GM12878 (cell line): ENCODE results near the gene SORCS2. TPM values are rescaled to one million over a fixed set of nuclear protein-coding genes. Genes with fewer than 3 reads are reported as not detected.

Source experiments
- ATAC-seq: fragments of 200-7000 bp; cut with Tn5 transposase; 3 replicates; pipeline ENCODE4 v1.9.1; 2020; ENCODE audit warnings: mild to moderate bottlenecking, moderate library complexity
- BruUV-seq: library from RNA; stranded (reverse); fragments of 400-500 nt; replicated peaks from 2 replicates; lab custom pipeline; 2021; lab: Mats Ljungman, UMichigan
- CTCF ChIA-PET: fragments of 300-600 bp; sonication (Branson Sonifier 250); formaldehyde crosslinking; extraction: SDS; loops from one replicate; lab custom pipeline; 2021; ENCODE audit warnings: inconsistent platforms; lab: Yijun Ruan, JAX
- POLR2A ChIA-PET: fragments of 350-600 bp; formaldehyde crosslinking; extraction: SDS; loops from one replicate; lab custom pipeline; 2021; ENCODE audit warnings: inconsistent platforms; lab: Charles Lee
- RAD21 ChIA-PET: fragments of 300-600 bp; sonication (Branson Sonifier 250); formaldehyde crosslinking; loops from one replicate; lab custom pipeline; 2023; ENCODE audit warnings: antibody characterized with exemption; ENCODE audit not compliant: unreplicated experiment; lab: Charles Lee
- SMC1A ChIA-PET: fragments of 300-600 bp; sonication (Branson Sonifier 250); formaldehyde crosslinking; loops from one replicate; lab custom pipeline; 2023; ENCODE audit not compliant: unreplicated experiment, uncharacterized antibody; lab: Charles Lee
- DNase-seq: peaks from one replicate; pipeline ENCODE4 v3.0.0-alpha.2; 2011; ENCODE audit warnings: low read depth, low spot score
- FAIRE-seq: peaks from 3 replicates; lab custom pipeline; 2011; peaks lifted over from hg19 to GRCh38; lab: Jason Lieb, UNC
- H2AFZ ChIP-seq: 2 replicates; pipeline ENCODE4 v1.6.0; 2011; ENCODE audit warnings: low read depth, low read length, control low read depth; ENCODE audit not compliant: control insufficient read depth
- H3K27ac ChIP-seq: 2 replicates; pipeline ENCODE4 v1.5.1; 2011; ENCODE audit warnings: control low read depth; ENCODE audit not compliant: control insufficient read depth, insufficient read depth
- H3K27me3 ChIP-seq, 2 experiments: replicated peaks in 1 of 2; 2 replicates each; pipeline versions ENCODE4 v1.6.0 to v1.6.1; 2011; ENCODE audit warnings: low read length in 1 of 2; ENCODE audit not compliant: control insufficient read depth in 2 of 2, insufficient read depth in 2 of 2
- H3K36me3 ChIP-seq, 2 experiments: 2 replicates each; pipeline ENCODE4 v1.5.1; 2011; ENCODE audit warnings: low read length in 1 of 2; ENCODE audit not compliant: control insufficient read depth in 2 of 2, insufficient read depth in 2 of 2
- H3K4me1 ChIP-seq: 2 replicates; pipeline ENCODE4 v1.6.1; 2011; ENCODE audit warnings: mild to moderate bottlenecking, low read length, moderate library complexity, mixed read lengths; ENCODE audit not compliant: control insufficient read depth, insufficient read depth
- H3K4me2 ChIP-seq: 2 replicates; pipeline ENCODE4 v1.6.0; 2011; ENCODE audit warnings: control low read depth; ENCODE audit not compliant: control insufficient read depth, insufficient read depth
- H3K4me3 ChIP-seq: fragments of 200-600 bp; sonication (generic); 2 replicates; pipeline ENCODE4 v1.5.1; 2016
- H3K79me2 ChIP-seq: 2 replicates; pipeline ENCODE4 v1.6.0; 2011; ENCODE audit warnings: low read length; ENCODE audit not compliant: control insufficient read depth, insufficient read depth
- H3K9ac ChIP-seq: 2 replicates; pipeline ENCODE4 v1.8.0; 2011; ENCODE audit warnings: low read length, control low read depth, mixed read lengths; ENCODE audit not compliant: control insufficient read depth, insufficient read depth
- H3K9me3 ChIP-seq: replicated peaks from 3 replicates; pipeline ENCODE4 v1.5.1; 2011; ENCODE audit warnings: mild to moderate bottlenecking, low read length; ENCODE audit not compliant: control insufficient read depth, insufficient read depth
- H4K20me1 ChIP-seq: 2 replicates; pipeline ENCODE4 v1.6.0; 2011; ENCODE audit not compliant: control insufficient read depth, insufficient read depth
- ATF2 ChIP-seq: IDR thresholded peaks from 2 replicates; pipeline ENCODE4 v1.6.1; 2012; ENCODE audit warnings: low read length, inconsistent platforms
- DPF2 ChIP-seq: fragments of 450-650 bp; IDR thresholded peaks from 2 replicates; pipeline ENCODE4 v1.6.1; 2017; ENCODE audit warnings: mild to moderate bottlenecking
- ELK1 ChIP-seq: IDR thresholded peaks from 2 replicates; pipeline ENCODE4 v1.6.1; 2012; ENCODE audit warnings: low read depth, low read length, improper control_type of control experiment
- FOXK2 ChIP-seq: fragments of 450-650 bp; IDR thresholded peaks from 2 replicates; pipeline ENCODE4 v1.6.1; 2017; ENCODE audit warnings: mild to moderate bottlenecking, moderate library complexity
- HDGF ChIP-seq: fragments of 450-650 bp; IDR thresholded peaks from 2 replicates; pipeline ENCODE4 v1.6.1; 2016; ENCODE audit warnings: antibody characterized with exemption
- IRF4 ChIP-seq: IDR thresholded peaks from 2 replicates; pipeline ENCODE4 v1.6.1; 2011; ENCODE audit warnings: low read depth, low read length
- MEF2B ChIP-seq: fragments of 450-650 bp; IDR thresholded peaks from 2 replicates; pipeline ENCODE4 v1.6.1; 2018; ENCODE audit warnings: mild to moderate bottlenecking, moderate library complexity; ENCODE audit not compliant: partially characterized antibody, poor library complexity, severe bottlenecking
- MYB ChIP-seq: fragments of 150-350 bp; IDR thresholded peaks from 2 replicates; pipeline ENCODE4 v1.6.1; 2014; ENCODE audit warnings: mild to moderate bottlenecking, low read depth, low read length, borderline replicate concordance
- MYC ChIP-seq: IDR thresholded peaks from 2 replicates; pipeline ENCODE4 v1.6.1; 2011; ENCODE audit warnings: mild to moderate bottlenecking, low read length, moderate library complexity, inconsistent platforms; ENCODE audit not compliant: insufficient read depth, insufficient replicate concordance, insufficient read length, severe bottlenecking
- NBN ChIP-seq: fragments of 450-650 bp; IDR thresholded peaks from 2 replicates; pipeline ENCODE4 v1.6.1; 2016
- NFIC ChIP-seq: IDR thresholded peaks from 2 replicates; pipeline ENCODE4 v1.6.1; 2012; ENCODE audit warnings: low read depth, mild to moderate bottlenecking, inconsistent platforms, low read length, moderate library complexity
- NFYB ChIP-seq: IDR thresholded peaks from 2 replicates; pipeline ENCODE4 v1.6.1; 2011; ENCODE audit warnings: low read depth, mild to moderate bottlenecking, low read length, improper control_type of control experiment, moderate library complexity; ENCODE audit not compliant: insufficient read depth
- NKRF ChIP-seq: fragments of 450-650 bp; conservative IDR thresholded peaks from 2 replicates; pipeline ENCODE4 v1.6.1; 2017; ENCODE audit warnings: mild to moderate bottlenecking, moderate library complexity
- PAX8 ChIP-seq: fragments of 450-650 bp; IDR thresholded peaks from 2 replicates; pipeline ENCODE4 v1.6.1; 2017; ENCODE audit warnings: mild to moderate bottlenecking, moderate library complexity
- POLR2A ChIP-seq: IDR thresholded peaks from 2 replicates; pipeline ENCODE4 v1.6.1; 2011; ENCODE audit warnings: low read depth, mild to moderate bottlenecking, low read length
- SIX5 ChIP-seq: IDR thresholded peaks from 2 replicates; pipeline ENCODE4 v1.6.1; 2011; ENCODE audit warnings: mild to moderate bottlenecking, low read depth, low read length, moderate library complexity; ENCODE audit not compliant: severe bottlenecking
- SMARCA5 ChIP-seq: fragments of 450-650 bp; IDR thresholded peaks from 2 replicates; pipeline ENCODE4 v1.6.1; 2017; ENCODE audit warnings: mild to moderate bottlenecking
- STAT3 ChIP-seq: IDR thresholded peaks from 2 replicates; pipeline ENCODE4 v1.6.1; 2011; ENCODE audit warnings: low read depth, low read length, improper control_type of control experiment
- TBL1XR1 ChIP-seq: IDR thresholded peaks from 2 replicates; pipeline ENCODE4 v1.6.1; 2012; ENCODE audit warnings: low read depth, low read length, improper control_type of control experiment
- WGBS: methylation state at CpG from one replicate; pipeline ENCODE4 v1.1.6; 2016; ENCODE audit warnings: low lambda C conversion rate; ENCODE audit not compliant: insufficient replicate concordance, insufficient coverage; ENCODE audit errors: missing lambda C conversion rate; 5-methylcytosine and 5-hydroxymethylcytosine counted together
- in situ Hi-C: fragments of 300-500 bp; cut with MboI; formaldehyde crosslinking; loops from 9 replicates; pipeline ENCODE4 v1.14.3; 2018; ENCODE audit warnings: mixed read lengths
- intact Hi-C: fragments of 100-400 bp; cut with micrococcal nuclease; formaldehyde crosslinking; loops from one replicate; pipeline ENCODE4 v1.14.2; 2022; ENCODE audit not compliant: unreplicated experiment
- polyA plus RNA-seq, 11 experiments: library from polyadenylated mRNA; depleted of rRNA in 4 of 11; unstranded in 6 of 11; stranded (reverse) in 5 of 11; fragments of >200 nt; fragmentation: Nextera tagmentation in 4 of 11; fragmentation: Illumina TruSeq in 1 of 11; extraction: Ambion mirVana in 4 of 11; extraction: Trizol in 1 of 11; gene quantifications; 1 replicate in 1 of 11; 2 replicates in 10 of 11; pipeline versions ENCODE4 v1.2.1 to v1.2.3, GENCODE V29; 2011 to 2016; ENCODE audit warnings: inconsistent platforms in 2 of 11, missing spikeins in 2 of 11, low read depth in 1 of 11
- total RNA-seq, 4 experiments: library from RNA; depleted of rRNA in 3 of 4; stranded (reverse); fragments of >200 nt in 3 of 4; fragmentation: Illumina TruSeq in 1 of 4; extraction: Trizol in 1 of 4; gene quantifications; 2 replicates each; pipeline versions ENCODE4 v1.2.1 to v1.2.3, GENCODE V29; 2013 to 2021
- TF ChIP-seq, protein P1 (sequence below): IDR thresholded peaks from 2 replicates; pipeline ENCODE4 v1.6.1; 2012; ENCODE audit warnings: low read depth, low read length, improper control_type of control experiment

The SORCS2 gene
- total and polyA plus RNA-seq, 10 of the 15 experiments (the other 5 are each of a cell fraction or from before 2014, with no cell fraction given) = 0.01 to 0.15 (median 0.05) TPM; not detected in 5

- Histone ChIP-seq H3K79me2 (no peaks in the 10 kb centered on the region), H3K4me2 (no peak overlapping the region), H4K20me1 (no peaks in the 10 kb centered on the region), H2AFZ (no peak overlapping the region)
- POLR2A ChIA-PET = no interaction called here
- in situ Hi-C loops = no loop called here
- DNase-seq = no peak
- TF ChIP-seq ELK1 (no peak), STAT3 (no peak), HDGF (no peak), PAX8 (no peak), SIX5 (no peak), SMARCA5 (no peak), NFYB (no peak), DPF2 (no peak), IRF4 (no peak), POLR2A (no peak), MEF2B (no peak), MYB (no peak), NFIC (no peak), FOXK2 (no peak), MYC (no peak), NBN (no peak), ATF2 (no peak), TBL1XR1 (no peak), NKRF (no peak)
- TF ChIP-seq, protein P1, sequence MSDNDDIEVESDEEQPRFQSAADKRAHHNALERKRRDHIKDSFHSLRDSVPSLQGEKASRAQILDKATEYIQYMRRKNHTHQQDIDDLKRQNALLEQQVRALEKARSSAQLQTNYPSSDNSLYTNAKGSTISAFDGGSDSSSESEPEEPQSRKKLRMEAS = no peak
- TF ChIP-seq, all 136 proteins: peak for 0
- no peak for FAIRE-seq
- RAD21 ChIA-PET = no interaction called here
- H3K4me3 ChIP-seq = no peak overlapping the region
- no peaks in the 10 kb centered on the region for H3K4me1 ChIP-seq
- 14% methylated on average over 10 of the region's 10 CpGs for WGBS
- no peaks in the 10 kb centered on the region for H3K9me3 ChIP-seq
- CTCF ChIA-PET = no interaction called here
- ATAC-seq = no peak
- intact Hi-C loops = no loop called here
- no peak overlapping the region for H3K27ac ChIP-seq
- no TSS peak for BruUV-seq
- SMC1A ChIA-PET = no interaction called here
- H3K27me3 ChIP-seq = no peaks in the 10 kb centered on the region
- H3K9ac ChIP-seq = no peak overlapping the region
- H3K36me3 ChIP-seq = no peaks in the 10 kb centered on the region
These were observed 454.8 kb downstream of the SORCS2 start for GRCh38 chr4:7647186-7647585.
